GM21360 (cell line): ENCODE results near the gene ZNF266.

Source experiments
- ATAC-seq: cut with Tn5 transposase; IDR thresholded peaks from one replicate; pipeline ENCODE4 v1.9.1; 2021; ENCODE audit warnings: mild to moderate bottlenecking, moderate library complexity; ENCODE audit not compliant: unreplicated experiment

Gene ZNF266

DNA sequence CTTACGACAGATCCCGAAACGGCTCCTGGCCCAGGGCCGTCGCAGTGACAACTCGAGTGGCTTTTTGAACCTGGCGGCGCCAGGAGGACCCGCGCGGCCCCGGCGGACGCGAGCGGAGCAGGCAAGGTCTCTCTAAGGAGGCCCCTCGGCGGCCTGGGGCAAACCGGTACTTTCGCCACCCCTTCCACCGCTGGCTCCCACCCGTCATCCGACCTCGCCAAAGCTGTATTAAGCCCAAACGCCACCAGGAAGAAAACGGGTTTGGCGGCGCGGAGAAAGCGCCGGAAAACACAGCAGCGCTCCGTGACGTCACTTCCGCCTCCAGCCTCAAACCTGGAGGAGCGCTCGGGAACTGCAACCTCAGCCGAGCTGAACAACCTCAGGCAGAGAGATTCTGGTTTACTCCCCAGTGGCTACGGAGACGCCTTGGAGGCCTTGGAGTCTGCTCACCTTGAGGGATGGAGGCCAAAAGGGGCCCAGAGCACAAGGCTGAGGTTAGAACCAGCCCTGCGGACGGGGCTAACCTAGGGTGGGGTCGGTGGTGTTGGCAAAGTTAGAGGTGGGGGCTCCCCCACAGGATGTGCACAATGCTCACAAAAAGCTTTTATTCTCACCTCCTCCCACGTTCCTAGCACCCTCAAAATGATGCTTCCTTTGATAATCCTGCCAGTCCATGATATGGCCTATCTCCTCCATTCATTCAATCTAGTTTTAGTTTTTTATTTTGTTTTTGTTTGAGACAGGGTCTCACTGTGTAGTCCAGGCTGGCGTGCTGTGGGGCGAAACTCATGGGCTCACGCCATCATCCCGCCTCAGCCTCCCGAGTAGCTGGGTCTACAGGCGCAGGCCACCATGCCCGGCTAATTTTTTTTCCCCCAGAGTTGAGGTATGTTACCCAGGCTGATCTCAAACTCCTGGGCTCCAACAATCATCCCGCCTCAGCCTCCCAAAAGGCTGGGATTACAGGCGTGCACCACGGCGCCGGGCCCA lies at the start of gene ZNF266:
TSS of gene ZNF266 (minus strand) at position 295 of the 990 bp plus-strand sequence. CDS start 15,484 bp downstream, outside the sequence.
- peak; percentile 82 for ATAC-seq

DNA sequence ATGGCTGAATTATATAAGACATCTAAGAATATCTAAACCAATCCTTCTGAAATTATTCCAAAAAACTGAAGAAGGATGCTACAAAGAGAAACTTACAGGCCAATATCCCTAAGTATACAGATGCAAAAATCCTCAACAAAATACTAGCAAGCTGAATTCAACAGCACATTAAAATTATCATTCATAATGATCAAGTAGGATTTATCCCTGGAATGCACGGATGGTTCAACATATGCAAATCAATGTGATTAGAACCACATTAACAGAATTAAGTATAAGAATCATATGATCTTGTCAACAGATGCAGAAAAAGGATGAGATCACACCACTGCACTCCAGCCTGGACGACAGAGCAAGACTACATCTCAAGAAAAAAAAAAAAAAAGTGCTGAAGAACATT lies 49.8 kb upstream of the ZNF266 start:
- ATAC-seq = no peak

- no peak for ATAC-seq
These were observed 39.6 kb upstream of the ZNF266 start for GRCh38 chr19:9474975-9475374.

DNA sequence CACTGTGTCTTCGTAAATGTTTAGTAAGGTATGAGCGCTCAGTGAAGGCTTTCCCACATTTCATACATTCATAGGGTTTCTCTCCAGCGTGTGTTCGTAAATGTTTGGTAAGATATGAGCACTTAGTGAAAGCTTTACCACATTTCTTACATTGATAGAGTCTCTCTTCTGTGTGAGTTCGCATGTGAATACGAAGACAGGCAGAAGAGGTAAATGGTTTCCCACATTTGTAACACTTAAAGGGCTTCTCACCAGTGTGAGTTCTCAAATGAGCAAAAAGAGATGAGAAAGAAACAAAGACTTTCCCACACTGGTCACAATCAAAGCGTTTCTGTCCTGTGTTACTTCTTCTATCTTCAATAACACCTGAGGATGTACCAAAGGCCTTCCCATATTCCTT lies 31.8 kb upstream of the ZNF266 start:
- no peak for ATAC-seq

DNA sequence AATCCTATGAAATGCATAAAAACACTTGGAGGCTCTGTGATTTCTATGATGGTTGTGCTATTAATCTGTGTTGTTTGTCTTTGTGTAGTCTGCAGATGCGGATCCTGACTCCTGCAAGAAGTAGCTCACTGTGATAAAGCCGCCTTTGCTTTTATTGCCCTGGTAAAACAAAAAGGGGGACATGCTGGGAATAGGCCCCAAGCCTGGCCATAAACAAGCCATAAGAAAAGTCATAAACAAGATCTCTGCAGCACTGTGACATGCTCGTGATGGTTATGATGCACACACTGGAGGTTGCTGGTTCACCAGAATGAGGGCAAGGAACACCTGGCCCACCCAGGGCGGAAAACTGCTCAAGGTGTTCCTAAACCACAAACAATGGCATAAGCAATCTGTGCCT lies 26.6 kb upstream of the ZNF266 start:
- no peak for ATAC-seq

DNA sequence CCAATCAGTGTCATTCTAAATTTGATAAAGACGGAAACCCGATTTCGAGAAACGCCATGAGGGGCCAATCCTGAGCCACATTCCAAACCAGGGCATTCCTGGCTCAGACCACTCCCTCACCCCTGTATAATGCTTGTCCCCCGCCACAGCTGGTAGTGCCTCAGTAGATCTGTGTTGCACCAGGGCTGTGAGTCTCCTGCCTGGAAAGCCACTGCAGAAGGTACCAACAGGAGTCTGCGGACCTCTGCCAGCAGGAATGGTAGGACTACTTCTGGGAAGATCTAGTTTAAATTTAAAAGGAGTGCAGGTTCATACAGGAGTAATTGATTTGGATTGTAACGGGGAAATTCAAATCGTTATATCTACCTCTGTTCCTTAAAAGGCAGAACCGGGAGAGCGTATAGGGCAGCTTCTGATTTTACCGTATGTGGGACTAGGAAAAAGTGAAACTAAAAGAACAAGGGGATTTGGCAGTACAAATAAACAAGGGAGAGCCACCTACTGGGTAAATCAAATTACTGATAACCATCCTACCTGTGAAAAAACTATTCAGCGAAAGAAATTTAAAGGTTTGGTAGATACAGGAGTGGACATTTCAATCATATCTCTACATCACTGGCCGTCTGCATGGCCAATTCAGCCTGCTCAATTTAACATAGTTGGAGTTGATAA lies 20.8 kb upstream of the ZNF266 start:
- no peak for ATAC-seq

DNA sequence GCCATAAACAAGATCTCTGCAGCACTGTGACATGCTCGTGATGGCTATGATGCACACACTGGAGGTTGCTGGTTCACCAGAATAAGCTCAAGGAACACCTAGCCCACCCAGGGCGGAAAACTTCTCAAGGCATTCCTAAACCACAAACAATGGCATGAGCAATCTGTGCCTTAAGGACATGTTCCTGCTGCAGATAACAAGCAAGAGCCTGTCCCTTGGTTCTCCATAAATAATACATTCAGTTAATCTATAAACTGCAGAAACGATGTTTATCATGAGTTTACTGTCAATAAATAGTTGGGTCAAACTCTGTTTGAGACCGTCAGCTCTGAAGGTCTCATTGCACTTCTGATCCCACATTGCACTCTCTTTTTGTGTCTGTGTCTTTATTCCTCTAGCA lies 18.6 kb upstream of the ZNF266 start:
- no peak for ATAC-seq

DNA sequence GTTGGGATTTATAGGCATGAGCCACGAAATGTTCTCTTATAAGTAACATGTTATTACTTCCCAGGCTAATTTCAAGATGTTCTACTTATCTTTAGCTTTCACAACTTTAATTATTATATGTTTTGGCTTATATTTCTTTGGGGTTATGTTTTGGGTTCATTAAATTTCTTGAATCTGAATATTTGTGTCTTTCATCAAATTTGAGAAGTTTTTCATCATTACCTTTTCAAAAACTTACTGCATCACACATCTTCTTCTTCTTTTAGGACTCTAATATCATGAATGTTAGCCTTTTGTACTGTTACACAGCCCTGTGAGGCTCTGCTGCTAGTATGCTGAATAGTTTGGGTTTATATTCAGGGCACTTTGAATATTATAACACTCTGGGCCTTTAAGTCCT lies 9.7 kb upstream of the ZNF266 start:
- no peak for ATAC-seq

DNA sequence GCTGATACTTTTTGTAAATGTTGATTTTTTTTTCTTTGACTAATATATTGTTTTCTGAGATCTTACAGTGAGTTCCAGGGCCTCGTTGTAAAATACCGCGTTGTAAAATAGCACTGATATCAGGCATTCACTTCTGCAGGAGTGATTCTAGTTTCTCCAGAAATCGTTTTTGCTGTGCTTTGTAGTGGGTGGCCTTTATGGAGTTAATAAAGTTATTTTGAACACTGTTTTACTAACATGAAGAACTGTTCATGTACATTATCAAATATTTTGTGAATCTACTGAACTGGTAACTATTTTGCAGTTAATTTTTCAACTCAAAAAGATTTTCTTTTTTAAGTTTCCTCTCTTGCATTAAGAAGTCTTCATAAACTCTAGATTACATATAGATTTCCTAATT lies 985 bp upstream of the ZNF266 start:
- no peak for ATAC-seq

DNA sequence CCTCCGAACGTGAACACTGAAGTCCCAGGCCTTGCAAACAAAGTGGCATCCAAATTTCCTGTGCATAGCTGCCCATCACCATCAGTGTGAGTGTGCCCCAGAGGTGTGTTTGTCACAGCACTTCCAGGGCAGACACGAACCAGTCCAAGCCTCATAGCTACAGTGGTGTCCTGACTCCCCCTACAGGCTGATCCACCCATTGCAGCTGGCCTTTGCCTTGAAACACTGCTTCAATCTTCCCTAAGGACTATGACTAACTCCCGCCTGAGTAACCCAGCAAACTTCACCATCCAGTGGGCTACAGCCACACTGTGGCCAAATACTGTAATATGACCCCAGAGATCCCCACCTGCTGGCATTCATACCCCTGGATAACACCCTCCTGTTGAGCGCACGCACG lies 3.9 kb downstream of the ZNF266 start:
- ATAC-seq = no peak

DNA sequence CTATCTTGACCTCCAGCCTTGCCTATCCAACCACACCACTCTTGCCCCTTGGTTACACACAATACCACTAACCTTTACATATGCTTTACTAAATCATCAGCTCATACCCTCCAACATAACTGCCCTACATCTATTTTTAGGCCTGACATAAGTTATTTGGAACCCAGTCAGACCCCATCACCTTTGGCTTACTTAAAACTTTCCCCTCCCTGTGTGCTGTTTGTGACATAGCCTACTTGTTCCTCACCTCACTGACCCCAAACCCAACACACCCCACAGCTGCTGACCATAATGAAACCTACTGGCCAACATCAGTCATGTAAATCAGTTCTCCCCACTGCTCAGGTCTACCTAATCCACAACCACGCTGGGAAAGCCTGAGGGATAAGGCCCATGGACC lies 4.9 kb downstream of the ZNF266 start:
- ATAC-seq = no peak

DNA sequence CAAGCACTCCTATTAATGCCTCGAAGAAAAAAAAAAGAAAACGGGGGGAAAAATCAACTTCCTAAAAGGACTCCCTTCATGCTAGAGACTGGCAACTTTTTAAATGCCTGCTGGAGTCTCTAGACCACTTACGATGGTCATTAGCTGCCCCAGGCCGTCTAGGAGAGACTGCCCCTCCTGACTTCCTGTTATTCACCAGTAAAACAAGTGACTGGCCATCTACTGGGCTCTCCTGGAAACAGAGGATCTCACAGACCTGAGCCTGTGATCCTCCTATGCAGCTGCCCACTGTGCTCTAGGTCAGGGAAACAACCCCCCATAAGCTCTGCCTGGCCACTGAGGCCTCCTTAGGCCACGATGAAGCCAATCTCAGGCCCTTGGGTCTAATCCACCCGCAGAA lies 7.4 kb downstream of the ZNF266 start:
- ATAC-seq = no peak

- ATAC-seq = no peak
These were observed 22.0 kb downstream of the ZNF266 start for GRCh38 chr19:9413240-9413954.

GRCh38 chr19:9407827-9408226 lies 27.5 kb downstream of the ZNF266 start:
- no peak for ATAC-seq

GRCh38 chr19:9406798-9407352 lies 28.5 kb downstream of the ZNF266 start:
- ATAC-seq = no peak

GRCh38 chr19:9381361-9381785 lies 54.0 kb downstream of the ZNF266 start:
- no peak for ATAC-seq

DNA sequence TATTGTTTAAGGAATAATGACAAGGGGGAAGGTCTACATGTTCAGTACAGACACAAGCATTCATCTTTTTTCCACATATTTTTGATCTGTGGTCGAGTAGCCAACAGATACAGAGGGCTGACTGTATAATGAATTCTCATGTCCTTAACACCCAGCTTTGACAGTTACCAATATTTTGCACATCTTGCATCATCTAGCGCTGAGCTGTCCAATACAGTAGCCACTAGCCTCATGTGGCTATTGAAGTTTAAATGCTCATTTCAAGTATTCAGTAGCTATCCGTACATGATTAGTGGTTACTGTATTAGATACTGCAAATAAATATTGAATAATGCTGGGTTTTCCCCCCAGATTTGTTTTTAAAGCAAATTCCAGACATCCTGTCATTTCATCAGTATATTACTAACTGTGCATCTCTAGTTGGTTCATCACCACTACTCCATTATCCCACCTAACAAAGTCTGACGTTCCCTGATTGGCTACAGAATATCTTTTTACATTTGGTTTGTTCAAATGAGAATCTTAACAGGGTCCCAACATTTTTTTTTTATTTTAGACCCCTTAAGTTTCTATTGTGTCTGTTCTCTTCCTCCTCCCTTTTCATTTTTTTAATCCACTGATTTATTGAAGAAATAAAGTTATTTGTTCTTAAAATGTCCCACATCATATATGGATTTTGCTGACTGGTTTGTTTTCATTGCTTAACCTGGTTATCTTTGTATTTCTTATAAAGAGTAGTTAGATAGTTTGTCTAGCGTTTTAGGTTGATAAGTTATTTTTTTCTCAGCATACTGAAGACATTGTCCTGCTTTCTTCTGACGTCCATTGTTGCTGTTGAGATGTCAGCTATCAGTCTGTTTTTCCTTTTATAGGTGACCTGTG lies 64.4 kb downstream of the ZNF266 start:
- ATAC-seq = no peak

DNA sequence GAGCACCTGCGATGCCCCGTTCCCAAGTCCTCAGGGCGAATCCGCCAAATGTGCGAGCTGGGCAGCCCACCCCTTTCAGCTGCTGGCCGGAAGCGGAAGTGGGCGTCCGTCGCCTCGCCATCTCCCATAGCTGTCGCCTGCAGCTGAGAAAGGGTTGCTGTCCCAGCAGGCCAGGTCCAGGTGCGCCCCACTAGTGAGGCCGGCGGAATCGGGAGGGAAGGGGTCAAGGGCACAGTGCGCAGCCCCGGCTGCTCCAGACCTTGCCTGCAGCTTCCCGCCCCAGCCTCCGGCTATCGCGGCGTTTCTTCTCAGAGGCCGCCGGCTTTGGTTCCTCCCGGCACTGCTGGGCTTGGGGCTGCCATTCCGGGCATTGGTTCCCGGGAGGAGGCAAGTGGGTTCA lies 72.5 kb downstream of the ZNF266 start, which contains the start of gene ZNF177:
TSS of gene ZNF177 (plus strand) at position 109 of the 400 bp plus-strand sequence. CDS start 15,299 bp downstream, outside the sequence.
- no peak for ATAC-seq
